ENCODE data around the gene UCP3.

UCP3 gene

GRCh38 chr11:74008373-74009229 is at the start of gene UCP3:
Gene UCP3 (minus strand): TSS chr11:74009085. CDS start chr11:74007042, 2,043 bp downstream.
- no peak for DNase-seq

- DNase-seq, result no peak
Observed at GRCh38 chr11:74057249-74058151, 48.6 kb upstream of the UCP3 start.

- no peak for DNase-seq
Observed at GRCh38 chr11:74055938-74056337, 47.1 kb upstream of the UCP3 start.

- no peak for DNase-seq
Observed at GRCh38 chr11:74050465-74050864, 41.6 kb upstream of the UCP3 start.

GRCh38 chr11:74048993-74049392 is 40.1 kb upstream of the UCP3 start:
- DNase-seq, result no peak

- DNase-seq, result no peak
Observed at GRCh38 chr11:74044538-74044937, 35.7 kb upstream of the UCP3 start.

- no peak for DNase-seq
Observed at GRCh38 chr11:74043450-74043849, 34.6 kb upstream of the UCP3 start.

- no peak for DNase-seq
Observed at GRCh38 chr11:74037309-74037708, 28.4 kb upstream of the UCP3 start.

- no peak for DNase-seq
Observed at GRCh38 chr11:74035264-74035663, 26.4 kb upstream of the UCP3 start.

- DNase-seq, result no peak
Observed at GRCh38 chr11:74033046-74033445, 24.2 kb upstream of the UCP3 start.

GRCh38 chr11:74030723-74031676 is 22.1 kb upstream of the UCP3 start:
- no peak for DNase-seq

GRCh38 chr11:74025467-74026166 is 16.7 kb upstream of the UCP3 start:
- DNase-seq, result no peak

GRCh38 chr11:74024261-74025029 is 15.6 kb upstream of the UCP3 start:
- no peak for DNase-seq

GRCh38 chr11:74023276-74023675 is 14.4 kb upstream of the UCP3 start:
- DNase-seq, result no peak

- DNase-seq, result no peak
Observed at GRCh38 chr11:74022546-74022945, 13.7 kb upstream of the UCP3 start.

- no peak for DNase-seq
Observed at GRCh38 chr11:74021998-74022397, 13.1 kb upstream of the UCP3 start.

GRCh38 chr11:74020539-74020938 is 11.7 kb upstream of the UCP3 start:
- DNase-seq, result no peak

GRCh38 chr11:74019860-74020259 is 11.0 kb upstream of the UCP3 start:
- no peak for DNase-seq

GRCh38 chr11:74019104-74019738 is 10.3 kb upstream of the UCP3 start:
- DNase-seq, result no peak

- DNase-seq, result no peak
Observed at GRCh38 chr11:74018331-74019005, 9.6 kb upstream of the UCP3 start.
